Activated CD4-positive, alpha-beta T cell treated with anti-CD3 and anti-CD28 coated beads, Interleukin-2, amount 10 ng/mL, durations not matched to agents 7 days and 5 days (primary cell): ENCODE results near the gene SFSWAP. TPM values are rescaled to one million over a fixed set of nuclear protein-coding genes. Genes with fewer than 3 reads are reported as not detected.
A peak's percentile ranks its signal among the peaks of the same experiment; 100 is the strongest.

Experiments
- CTCF ChIA-PET: fragments of 350-600 bp; sonication (Branson Sonifier 250); formaldehyde crosslinking; loops from one replicate; lab custom pipeline; 2021; ENCODE audit warnings: antibody characterized with exemption; lab: Charles Lee
- POLR2A ChIA-PET: fragments of 350-600 bp; sonication (Branson Sonifier 250); formaldehyde crosslinking; loops from one replicate; lab custom pipeline; 2021; ENCODE audit warnings: antibody characterized with exemption; lab: Charles Lee
- DNase-seq: peaks from one replicate; pipeline ENCODE4 v3.0.0-alpha.2; 2020
- H3K27ac Mint-ChIP-seq: one replicate; pipeline ENCODE4 v1.8.0; 2021; ENCODE audit warnings: mild to moderate bottlenecking, moderate library complexity, mixed read lengths
- H3K27me3 Mint-ChIP-seq: one replicate; pipeline ENCODE4 v1.8.0; 2021; ENCODE audit warnings: mixed read lengths
- H3K36me3 Mint-ChIP-seq: one replicate; pipeline ENCODE4 v1.8.0; 2021; ENCODE audit warnings: low read depth, mixed read lengths
- H3K4me1 Mint-ChIP-seq: one replicate; pipeline ENCODE4 v1.8.0; 2021; ENCODE audit warnings: mixed read lengths
- H3K4me3 Mint-ChIP-seq: one replicate; pipeline ENCODE4 v1.8.0; 2021; ENCODE audit warnings: mild to moderate bottlenecking, moderate library complexity, mixed read lengths
- H3K9me3 Mint-ChIP-seq: one replicate; pipeline ENCODE4 v1.8.0; 2021; ENCODE audit warnings: mixed read lengths
- total RNA-seq, 2 experiments: library from RNA; stranded (reverse); gene quantifications; one replicate each; pipeline ENCODE4 v1.2.3, GENCODE V29; 2021

Gene SFSWAP
- total RNA-seq, 2 experiments from 2014 or later: 51.4 to 59.0 TPM

DNA sequence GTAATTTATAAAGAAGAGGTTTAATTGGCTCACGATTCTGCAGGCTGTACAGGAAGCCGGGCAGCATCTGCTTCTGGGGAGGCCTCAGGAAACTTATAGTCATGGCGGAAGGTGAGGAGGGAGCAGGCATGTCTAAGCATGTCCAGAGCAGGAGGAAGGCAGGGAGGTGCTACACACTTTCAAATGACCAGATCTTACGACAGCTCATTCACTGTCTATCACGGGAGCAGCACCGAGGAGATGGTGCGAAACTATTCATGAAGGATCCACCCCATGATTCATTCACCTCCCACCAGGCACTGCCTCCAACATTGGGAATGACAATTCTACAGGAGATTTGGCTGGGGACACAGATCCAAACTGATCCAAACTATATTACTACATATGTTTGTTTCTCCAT, 10.0 kb downstream of the SFSWAP start:
- H3K27me3 Mint-ChIP-seq: no peaks in the 10 kb centered on the region
- no peaks in the 10 kb centered on the region for H3K9me3 Mint-ChIP-seq
- H3K4me1 Mint-ChIP-seq: peaks cover 27% of the 10 kb centered on the region
- ChIA-PET POLR2A (no interaction called here), CTCF (no interaction called here)
- H3K27ac Mint-ChIP-seq: peak overlapping the region; percentile 12
- peaks cover 61% of the 10 kb centered on the region for H3K36me3 Mint-ChIP-seq
- H3K4me3 Mint-ChIP-seq: no peak overlapping the region
- DNase-seq: no peak

DNA sequence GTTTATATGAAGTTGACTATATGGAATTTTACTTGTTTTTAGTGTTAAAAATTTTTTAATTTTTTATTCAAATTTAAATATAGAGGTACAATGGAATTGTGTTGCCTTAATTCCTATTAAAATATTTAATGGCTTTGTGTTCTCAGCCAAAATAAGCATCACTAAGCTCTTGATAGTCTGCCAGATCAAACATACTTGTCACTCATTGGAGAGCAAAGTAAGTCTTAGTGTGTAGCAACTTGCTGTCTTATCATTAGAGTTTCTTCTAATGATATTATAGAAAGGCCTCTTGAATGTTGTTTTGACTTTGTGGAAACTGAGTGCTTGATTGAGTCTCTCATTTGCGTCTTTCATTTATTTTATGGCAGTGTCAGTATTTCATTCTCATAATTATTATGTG, 10.7 kb downstream of the SFSWAP start:
- peaks cover 27% of the 10 kb centered on the region for H3K4me1 Mint-ChIP-seq
- CTCF ChIA-PET: no interaction called here
- POLR2A ChIA-PET: no interaction called here
- H3K4me3 Mint-ChIP-seq: no peak overlapping the region
- H3K27me3 Mint-ChIP-seq: no peaks in the 10 kb centered on the region
- H3K36me3 Mint-ChIP-seq: peaks cover 57% of the 10 kb centered on the region
- DNase-seq: no peak
- no peaks in the 10 kb centered on the region for H3K9me3 Mint-ChIP-seq
- no peak overlapping the region for H3K27ac Mint-ChIP-seq

- DNase-seq: no peak
- Mint-ChIP-seq H3K27me3 (no peaks in the 10 kb centered on the region), H3K4me1 (peaks cover 27% of the 10 kb centered on the region), H3K36me3 (peaks cover 57% of the 10 kb centered on the region), H3K4me3 (no peak overlapping the region), H3K27ac (no peak overlapping the region), H3K9me3 (no peaks in the 10 kb centered on the region)
- CTCF ChIA-PET: interaction anchor here (0.7 to 1.5 kb wide), 2 partner anchors 9 to 42 kb away, joined by 5 to 7 read pairs; no protein-coding TSS in a partner anchor
- POLR2A ChIA-PET: no interaction called here
These were observed 12.6 kb downstream of the SFSWAP start for GRCh38 chr12:131723532-131723931.

- Mint-ChIP-seq H3K4me1 (peaks cover 27% of the 10 kb centered on the region), H3K27ac (no peak overlapping the region), H3K27me3 (no peaks in the 10 kb centered on the region), H3K36me3 (peaks cover 53% of the 10 kb centered on the region), H3K9me3 (no peaks in the 10 kb centered on the region), H3K4me3 (no peak overlapping the region)
- CTCF ChIA-PET: no interaction called here
- POLR2A ChIA-PET: no interaction called here
- DNase-seq: no peak
These were observed 13.6 kb downstream of the SFSWAP start for GRCh38 chr12:131724534-131724933.

DNA sequence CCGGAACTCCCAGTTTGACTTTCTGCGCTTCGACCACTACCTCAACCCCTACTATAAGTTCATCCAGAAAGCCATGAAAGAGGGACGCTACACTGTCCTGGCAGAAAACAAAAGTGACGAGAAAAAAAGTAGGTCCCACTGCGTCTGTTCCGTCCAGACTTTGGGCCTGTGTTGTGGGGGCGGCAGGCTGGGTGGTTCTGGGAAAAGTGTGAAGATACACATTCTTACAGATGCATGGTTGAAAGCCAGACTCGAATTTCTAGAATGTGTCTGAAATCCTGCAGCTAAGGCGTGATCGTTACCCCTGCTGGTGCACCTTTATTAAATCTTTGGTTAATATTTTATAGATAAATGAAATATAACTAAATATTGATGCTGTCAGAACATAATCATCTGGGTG, 14.6 kb downstream of the SFSWAP start:
- DNase-seq: no peak
- Mint-ChIP-seq H3K4me3 (no peak overlapping the region), H3K27ac (no peak overlapping the region), H3K36me3 (peaks cover 53% of the 10 kb centered on the region), H3K27me3 (no peaks in the 10 kb centered on the region), H3K4me1 (peaks cover 25% of the 10 kb centered on the region), H3K9me3 (no peaks in the 10 kb centered on the region)
- ChIA-PET POLR2A (no interaction called here), CTCF (interaction anchor here (0.7 to 0.8 kb wide), 3 partner anchors 11 to 234 kb away, joined by 4 to 5 read pairs (median 5); no protein-coding TSS in a partner anchor)

GRCh38 chr12:131728720-131729119, 17.8 kb downstream of the SFSWAP start:
- Mint-ChIP-seq H3K27me3 (no peaks in the 10 kb centered on the region), H3K4me3 (no peak overlapping the region), H3K9me3 (no peaks in the 10 kb centered on the region), H3K27ac (no peak overlapping the region), H3K4me1 (peaks cover 9% of the 10 kb centered on the region), H3K36me3 (peaks cover 45% of the 10 kb centered on the region)
- POLR2A ChIA-PET: no interaction called here
- CTCF ChIA-PET: interaction anchor here (2.0 kb wide), 1 partner anchor 9 kb away, joined by 4 read pairs; no protein-coding TSS in a partner anchor
- no peak for DNase-seq

- no peak for DNase-seq
- no peaks in the 10 kb centered on the region for H3K27me3 Mint-ChIP-seq
- H3K4me1 Mint-ChIP-seq: peaks cover 4% of the 10 kb centered on the region
- H3K36me3 Mint-ChIP-seq: peaks cover 49% of the 10 kb centered on the region
- ChIA-PET POLR2A (no interaction called here), CTCF (interaction anchor here (0.9 to 2.0 kb wide), 2 partner anchors 9 to 13 kb away, joined by 4 to 5 read pairs; no protein-coding TSS in a partner anchor)
- H3K4me3 Mint-ChIP-seq: no peak overlapping the region
- H3K27ac Mint-ChIP-seq: no peak overlapping the region
- H3K9me3 Mint-ChIP-seq: no peaks in the 10 kb centered on the region
These were observed 18.5 kb downstream of the SFSWAP start for GRCh38 chr12:131729254-131729955.

DNA sequence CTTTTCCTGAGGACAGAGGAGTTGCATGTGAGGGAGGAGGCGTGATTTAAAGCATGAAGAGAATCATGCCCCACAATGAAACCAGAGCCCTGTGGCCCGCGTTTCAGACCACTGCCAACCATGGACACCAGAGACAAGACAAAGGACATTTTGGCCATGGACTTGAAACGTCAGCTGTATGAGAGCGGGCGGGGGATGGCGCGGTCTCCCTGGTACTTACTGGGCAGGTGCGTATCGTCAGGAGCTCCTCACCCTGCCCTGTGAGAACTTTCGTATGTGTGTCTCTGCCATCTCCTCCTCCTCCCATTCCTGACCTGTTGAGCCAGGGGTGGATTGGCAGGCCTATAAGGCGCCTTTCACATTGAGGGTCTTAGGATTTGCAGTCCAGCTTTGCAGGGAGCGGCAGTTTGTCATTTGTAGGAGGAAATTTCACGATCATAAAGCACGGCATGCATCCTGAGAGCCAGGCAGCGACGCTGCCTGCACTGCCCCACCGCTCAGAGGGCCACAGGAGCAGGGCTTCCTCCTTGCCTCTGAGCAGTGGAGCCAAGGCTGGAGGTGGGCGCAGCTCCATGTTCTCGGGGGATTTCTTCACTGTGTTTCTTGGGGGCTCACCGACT, 22.2 kb downstream of the SFSWAP start:
- Mint-ChIP-seq H3K27me3 (no peaks in the 10 kb centered on the region), H3K36me3 (peaks cover 38% of the 10 kb centered on the region), H3K9me3 (no peaks in the 10 kb centered on the region), H3K27ac (no peak overlapping the region), H3K4me3 (no peak overlapping the region), H3K4me1 (no peaks in the 10 kb centered on the region)
- ChIA-PET CTCF (interaction anchor here (0.7 to 1.6 kb wide), 3 partner anchors 10 to 233 kb away, joined by 3 to 7 read pairs (median 3); no protein-coding TSS in a partner anchor), POLR2A (no interaction called here)
- no peak for DNase-seq

GRCh38 chr12:131733874-131734273, 23.0 kb downstream of the SFSWAP start:
- Mint-ChIP-seq H3K36me3 (peaks cover 38% of the 10 kb centered on the region), H3K9me3 (no peaks in the 10 kb centered on the region), H3K27ac (no peak overlapping the region), H3K4me1 (no peaks in the 10 kb centered on the region), H3K4me3 (no peak overlapping the region), H3K27me3 (no peaks in the 10 kb centered on the region)
- POLR2A ChIA-PET: no interaction called here
- CTCF ChIA-PET: interaction anchor here (0.7 to 1.0 kb wide), 2 partner anchors 9 to 234 kb away, joined by 3 read pairs; no protein-coding TSS in a partner anchor
- DNase-seq: no peak

DNA sequence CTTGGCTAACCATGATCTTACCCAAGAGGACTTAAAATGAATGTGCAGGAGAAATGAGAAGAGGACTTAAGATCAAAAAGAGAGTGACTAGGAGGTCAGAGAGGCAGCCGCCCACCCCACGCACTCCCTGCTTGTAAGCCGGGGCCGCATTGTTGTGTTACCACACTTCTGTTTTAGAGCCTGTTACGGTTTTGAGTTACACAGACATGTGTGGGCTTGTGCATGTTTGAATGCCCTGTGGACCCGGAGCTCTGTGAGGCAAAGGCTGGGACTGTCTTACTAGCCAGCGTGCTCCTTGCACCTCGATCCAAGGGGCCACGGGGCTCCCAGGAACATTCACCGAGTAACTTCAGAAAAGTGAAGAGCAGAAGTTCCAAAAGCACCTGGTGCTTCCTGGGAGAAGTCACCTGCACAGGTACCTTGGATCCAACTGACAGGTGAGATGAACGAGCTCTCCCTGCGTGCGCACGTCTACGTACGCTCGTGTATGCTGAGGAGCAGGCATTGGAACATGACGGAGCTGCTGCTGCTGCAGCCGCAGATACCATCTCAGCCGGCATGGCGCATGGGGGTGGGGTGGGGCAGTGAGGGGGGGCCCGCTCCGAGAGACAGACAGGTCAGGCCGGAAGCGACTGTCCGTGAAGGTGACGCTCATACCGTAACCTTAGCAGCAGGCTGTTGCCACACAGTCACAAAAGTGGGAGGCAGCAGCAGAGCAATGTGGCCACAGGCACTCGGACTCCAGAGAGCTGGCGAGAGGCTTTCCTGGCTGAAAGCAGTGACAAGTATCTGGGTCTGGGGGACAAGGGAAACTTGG, 23.7 kb downstream of the SFSWAP start:
- CTCF ChIA-PET: no interaction called here
- Mint-ChIP-seq H3K27me3 (no peaks in the 10 kb centered on the region), H3K4me3 (no peak overlapping the region), H3K9me3 (no peaks in the 10 kb centered on the region), H3K36me3 (peaks cover 36% of the 10 kb centered on the region), H3K27ac (no peak overlapping the region), H3K4me1 (no peaks in the 10 kb centered on the region)
- POLR2A ChIA-PET: no interaction called here
- DNase-seq: no peak

DNA sequence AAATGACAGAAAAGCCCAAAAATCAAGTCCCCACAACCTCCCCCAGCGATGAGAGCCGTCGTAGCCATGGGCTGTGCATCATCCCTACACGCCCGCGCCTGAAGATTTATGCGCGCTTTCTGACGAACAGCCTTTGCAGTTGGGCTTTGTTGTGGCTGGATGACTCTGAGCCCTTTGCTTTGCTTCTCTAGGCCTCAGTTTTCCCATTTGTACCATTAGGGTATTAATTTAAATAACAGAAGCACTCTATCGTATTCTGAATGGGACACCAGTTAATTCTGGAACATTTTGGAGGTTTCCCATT, 24.2 kb downstream of the SFSWAP start:
- no peaks in the 10 kb centered on the region for H3K27me3 Mint-ChIP-seq
- no peaks in the 10 kb centered on the region for H3K9me3 Mint-ChIP-seq
- DNase-seq: no peak
- H3K27ac Mint-ChIP-seq: no peak overlapping the region
- no peaks in the 10 kb centered on the region for H3K4me1 Mint-ChIP-seq
- H3K36me3 Mint-ChIP-seq: peaks cover 35% of the 10 kb centered on the region
- H3K4me3 Mint-ChIP-seq: no peak overlapping the region
- ChIA-PET CTCF (interaction anchor here (0.5 kb wide), 1 partner anchor 48 kb away, joined by 3 read pairs; no protein-coding TSS in a partner anchor), POLR2A (no interaction called here)

DNA sequence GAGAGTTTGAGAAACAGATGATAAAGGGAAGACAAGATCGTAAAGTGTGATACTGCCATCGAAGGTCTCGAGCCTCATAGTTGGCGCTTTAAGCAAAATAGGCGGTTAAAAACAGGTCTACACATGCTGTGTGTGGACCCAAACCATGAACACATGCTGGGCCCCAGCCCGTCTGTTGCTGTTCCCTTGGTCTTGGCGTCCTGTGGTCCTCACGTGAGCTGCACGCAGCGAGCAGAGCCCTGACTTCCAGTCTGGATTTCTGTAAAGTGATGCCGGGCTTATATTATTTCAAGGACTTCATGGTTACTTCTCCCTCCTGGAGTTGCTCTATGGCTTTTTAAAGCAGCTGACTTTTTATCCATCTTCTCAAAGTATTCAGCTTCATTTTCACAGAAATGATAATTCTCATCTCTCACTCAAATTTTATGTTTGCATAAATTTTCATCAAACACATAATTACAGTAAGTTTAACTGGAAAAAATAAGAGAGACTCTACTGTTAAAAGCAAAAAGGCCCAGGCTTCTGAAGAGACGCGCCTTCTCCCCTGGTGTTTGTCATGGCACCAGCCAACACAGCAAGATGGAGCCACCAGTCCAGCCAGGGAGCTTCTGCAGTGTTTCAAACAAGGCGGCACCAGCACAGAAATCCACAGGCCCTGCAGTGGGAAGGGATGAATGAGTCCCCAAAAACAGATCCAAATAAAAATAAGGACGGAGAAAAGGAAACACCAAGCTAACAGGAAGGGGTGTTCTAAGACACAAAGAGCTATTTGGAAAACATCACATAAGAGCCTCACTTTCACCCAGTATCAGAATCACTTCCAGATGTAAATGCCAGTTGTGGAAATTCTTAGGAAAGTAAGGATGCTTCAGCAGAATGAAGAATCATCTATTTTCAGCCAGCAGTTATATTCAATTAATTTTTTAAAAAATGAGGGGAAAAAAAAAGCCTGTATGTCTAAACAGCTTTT, 24.9 kb downstream of the SFSWAP start:
- no peaks in the 10 kb centered on the region for H3K9me3 Mint-ChIP-seq
- H3K4me3 Mint-ChIP-seq: no peak overlapping the region
- CTCF ChIA-PET: interaction anchor here (0.5 to 0.8 kb wide), 2 partner anchors 10 to 47 kb away, joined by 3 to 4 read pairs; no protein-coding TSS in a partner anchor
- H3K4me1 Mint-ChIP-seq: no peaks in the 10 kb centered on the region
- POLR2A ChIA-PET: no interaction called here
- no peaks in the 10 kb centered on the region for H3K27me3 Mint-ChIP-seq
- H3K36me3 Mint-ChIP-seq: peaks cover 40% of the 10 kb centered on the region
- no peak overlapping the region for H3K27ac Mint-ChIP-seq
- no peak for DNase-seq
